GM12873 (cell line): ENCODE data around the gene SAMD1.
A peak's percentile ranks its signal among the peaks of the same experiment; 100 is the strongest.

ENCODE experiments used
- CTCF ChIP-seq: IDR thresholded peaks from 2 replicates; pipeline ENCODE4 v1.5.1; 2012; ENCODE audit warnings: low read depth, mild to moderate bottlenecking, moderate library complexity, low read length, control low read depth; ENCODE audit not compliant: insufficient read depth; ENCODE audit errors: missing control alignments

SAMD1 gene

GRCh38 chr19:14073261-14073924 is 17.2 kb downstream of the SAMD1 start:
- peak; percentile 62 for TF ChIP-seq CTCF

DNA sequence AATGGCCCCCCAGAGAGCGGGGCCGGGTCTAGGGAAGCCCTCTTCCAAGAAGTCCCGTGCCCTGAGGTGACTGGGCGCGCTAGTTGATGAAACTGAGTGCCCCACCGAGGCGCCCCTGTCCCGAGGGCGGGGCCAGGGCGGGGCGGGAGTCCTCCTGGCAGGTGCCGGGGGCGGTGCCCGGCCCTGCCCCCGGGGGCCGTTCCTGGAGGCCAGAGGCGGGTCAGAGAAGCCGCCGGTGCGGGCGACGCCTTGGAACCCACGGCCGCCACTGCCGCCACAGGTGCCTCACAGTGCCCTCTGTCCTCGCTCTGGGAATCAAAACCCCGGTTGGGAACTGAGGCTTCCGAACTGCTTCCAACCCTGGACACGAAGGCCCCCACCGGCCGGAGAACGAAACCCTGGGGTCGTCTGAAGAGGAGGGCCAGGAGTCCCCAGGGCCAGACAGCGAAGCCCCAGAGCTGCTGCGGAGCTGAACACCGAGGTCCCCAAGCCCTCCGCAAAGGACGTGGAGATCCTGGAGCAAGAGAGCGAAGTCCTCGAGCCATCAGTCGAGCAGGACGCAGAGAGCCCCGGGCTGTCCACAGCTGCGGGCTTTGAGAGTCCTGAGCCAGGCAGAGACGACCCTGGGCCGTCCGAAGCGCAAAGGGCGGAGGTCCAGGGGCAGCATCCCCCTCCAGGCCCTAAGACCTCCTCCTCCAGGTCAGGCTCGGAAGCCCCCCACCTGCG is 17.9 kb downstream of the SAMD1 start, which contains the start of gene MISP3:
Gene MISP3, plus strand, starts transcription at position 252 of the 726 bp plus-strand sequence. CDS start 524 bp downstream, outside the sequence.
- TF ChIP-seq CTCF, result no peak

GRCh38 chr19:14070268-14071050 is 20.1 kb downstream of the SAMD1 start:
- no peak for TF ChIP-seq CTCF

DNA sequence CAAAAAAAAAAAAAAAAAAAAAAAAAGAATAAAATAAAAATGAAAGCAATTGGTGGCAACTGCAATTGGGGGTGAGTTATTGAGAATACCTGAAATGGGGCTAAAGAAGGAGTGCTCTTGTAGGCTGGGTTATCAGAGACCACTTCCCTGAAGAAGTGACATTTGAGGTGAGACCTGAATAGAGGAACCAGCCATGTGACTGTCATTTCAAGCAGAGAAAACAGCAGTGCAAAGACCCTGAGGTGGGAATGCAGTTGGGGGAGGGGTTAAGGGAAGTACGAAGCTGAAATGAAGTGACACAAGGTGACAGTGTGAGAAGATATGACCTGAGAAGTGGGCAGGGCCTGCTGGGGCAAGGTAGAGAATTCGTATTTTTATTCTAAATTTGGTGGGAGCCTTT is 24.4 kb downstream of the SAMD1 start:
- TF ChIP-seq CTCF, result no peak

- no peak for TF ChIP-seq CTCF
Measured at GRCh38 chr19:14063105-14063504, 27.4 kb downstream of the SAMD1 start.

DNA sequence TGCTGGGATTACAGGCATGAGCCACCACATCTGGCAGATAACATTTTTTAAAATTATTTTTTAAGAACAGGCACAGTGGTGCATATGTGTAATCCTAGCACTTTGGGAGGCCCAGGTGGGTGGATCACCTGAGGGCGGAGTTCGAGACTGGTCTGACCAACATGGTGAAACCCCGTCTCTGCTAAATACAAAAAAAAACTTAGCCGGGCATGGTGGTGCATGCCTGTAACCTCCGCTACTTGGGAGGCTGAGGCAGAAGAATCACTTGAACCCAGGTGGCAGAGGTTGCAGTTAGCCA is 28.0 kb downstream of the SAMD1 start:
- no peak for TF ChIP-seq CTCF

- TF ChIP-seq CTCF, result no peak
Measured at GRCh38 chr19:14061751-14062557, 28.6 kb downstream of the SAMD1 start, which contains the start of gene PALM3. PALM3 (minus strand) TSS chr19:14062076; CDS start chr19:14061980, 96 bp downstream.
